C4-2B (cell line): Measurements from ENCODE around the gene CMTM7.

Source experiments
- ZFX ChIP-seq: fragments of 450-650 bp; IDR thresholded peaks from 2 replicates; pipeline ENCODE4 v1.6.1; 2017
- TF ChIP-seq, protein P1 (sequence below): fragments of 450-650 bp; conservative IDR thresholded peaks from 2 replicates; pipeline ENCODE4 v1.5.1; 2017; ENCODE audit warnings: mild to moderate bottlenecking

DNA sequence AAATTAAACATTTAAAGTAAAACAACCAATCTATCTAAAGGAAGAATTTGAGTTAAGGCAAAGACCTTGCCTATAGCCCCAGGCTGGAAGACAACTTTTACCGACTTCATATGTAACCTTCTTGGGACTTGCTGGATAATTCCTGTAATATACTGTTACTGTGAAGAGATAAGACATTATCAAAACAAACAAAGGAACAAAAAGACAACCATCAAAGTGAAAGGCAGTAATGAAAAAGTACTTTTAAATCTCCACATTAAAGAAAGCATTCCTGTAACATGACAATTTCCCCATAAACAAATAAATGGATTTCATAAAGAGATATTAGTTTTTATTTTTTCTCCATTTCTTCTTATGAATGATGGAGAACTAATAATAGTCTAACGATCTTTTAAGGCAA is 108.6 kb downstream of the CMTM7 start:
- TF ChIP-seq, protein P1, sequence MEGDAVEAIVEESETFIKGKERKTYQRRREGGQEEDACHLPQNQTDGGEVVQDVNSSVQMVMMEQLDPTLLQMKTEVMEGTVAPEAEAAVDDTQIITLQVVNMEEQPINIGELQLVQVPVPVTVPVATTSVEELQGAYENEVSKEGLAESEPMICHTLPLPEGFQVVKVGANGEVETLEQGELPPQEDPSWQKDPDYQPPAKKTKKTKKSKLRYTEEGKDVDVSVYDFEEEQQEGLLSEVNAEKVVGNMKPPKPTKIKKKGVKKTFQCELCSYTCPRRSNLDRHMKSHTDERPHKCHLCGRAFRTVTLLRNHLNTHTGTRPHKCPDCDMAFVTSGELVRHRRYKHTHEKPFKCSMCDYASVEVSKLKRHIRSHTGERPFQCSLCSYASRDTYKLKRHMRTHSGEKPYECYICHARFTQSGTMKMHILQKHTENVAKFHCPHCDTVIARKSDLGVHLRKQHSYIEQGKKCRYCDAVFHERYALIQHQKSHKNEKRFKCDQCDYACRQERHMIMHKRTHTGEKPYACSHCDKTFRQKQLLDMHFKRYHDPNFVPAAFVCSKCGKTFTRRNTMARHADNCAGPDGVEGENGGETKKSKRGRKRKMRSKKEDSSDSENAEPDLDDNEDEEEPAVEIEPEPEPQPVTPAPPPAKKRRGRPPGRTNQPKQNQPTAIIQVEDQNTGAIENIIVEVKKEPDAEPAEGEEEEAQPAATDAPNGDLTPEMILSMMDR: no peak
- TF ChIP-seq ZFX: no peak
